Activated gamma-delta T cell (primary cell): ENCODE measurements around the gene BLTP1.
A peak's percentile ranks its signal among the peaks of the same experiment; 100 is the strongest.
"Not testable (repeated sequence)": the region's sequence is repeated elsewhere in the genome, so short reads cannot be mapped to it uniquely, and the experiment has no call there.

Source experiments
- DNase-seq: peaks from one replicate; lab custom pipeline; 2025; lab: John Stamatoyannopoulos, UW
- total RNA-seq, 2 donors: gene quantifications; one replicate each; lab custom pipeline; 2026; lab: John Stamatoyannopoulos, UW

The BLTP1 gene, protein sequence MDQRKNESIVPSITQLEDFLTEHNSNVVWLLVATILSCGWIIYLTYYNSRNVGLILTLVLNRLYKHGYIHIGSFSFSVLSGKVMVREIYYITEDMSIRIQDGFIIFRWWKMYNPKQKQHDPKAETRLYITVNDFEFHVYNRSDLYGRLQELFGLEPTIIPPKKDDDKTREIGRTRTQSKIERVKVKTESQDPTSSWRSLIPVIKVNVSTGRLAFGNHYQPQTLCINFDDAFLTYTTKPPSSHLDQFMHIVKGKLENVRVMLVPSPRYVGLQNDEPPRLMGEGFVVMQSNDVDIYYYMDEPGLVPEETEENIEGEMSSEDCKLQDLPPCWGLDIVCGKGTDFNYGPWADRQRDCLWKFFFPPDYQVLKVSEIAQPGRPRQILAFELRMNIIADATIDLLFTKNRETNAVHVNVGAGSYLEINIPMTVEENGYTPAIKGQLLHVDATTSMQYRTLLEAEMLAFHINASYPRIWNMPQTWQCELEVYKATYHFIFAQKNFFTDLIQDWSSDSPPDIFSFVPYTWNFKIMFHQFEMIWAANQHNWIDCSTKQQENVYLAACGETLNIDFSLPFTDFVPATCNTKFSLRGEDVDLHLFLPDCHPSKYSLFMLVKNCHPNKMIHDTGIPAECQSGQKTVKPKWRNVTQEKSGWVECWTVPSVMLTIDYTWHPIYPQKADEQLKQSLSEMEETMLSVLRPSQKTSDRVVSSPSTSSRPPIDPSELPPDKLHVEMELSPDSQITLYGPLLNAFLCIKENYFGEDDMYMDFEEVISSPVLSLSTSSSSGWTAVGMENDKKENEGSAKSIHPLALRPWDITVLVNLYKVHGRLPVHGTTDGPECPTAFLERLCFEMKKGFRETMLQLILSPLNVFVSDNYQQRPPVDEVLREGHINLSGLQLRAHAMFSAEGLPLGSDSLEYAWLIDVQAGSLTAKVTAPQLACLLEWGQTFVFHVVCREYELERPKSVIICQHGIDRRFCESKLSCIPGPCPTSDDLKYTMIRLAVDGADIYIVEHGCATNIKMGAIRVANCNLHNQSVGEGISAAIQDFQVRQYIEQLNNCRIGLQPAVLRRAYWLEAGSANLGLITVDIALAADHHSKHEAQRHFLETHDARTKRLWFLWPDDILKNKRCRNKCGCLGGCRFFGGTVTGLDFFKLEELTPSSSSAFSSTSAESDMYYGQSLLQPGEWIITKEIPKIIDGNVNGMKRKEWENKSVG (N-terminal part only)
- total RNA-seq, result 456 to 482 reads per million in 2 donors

DNA sequence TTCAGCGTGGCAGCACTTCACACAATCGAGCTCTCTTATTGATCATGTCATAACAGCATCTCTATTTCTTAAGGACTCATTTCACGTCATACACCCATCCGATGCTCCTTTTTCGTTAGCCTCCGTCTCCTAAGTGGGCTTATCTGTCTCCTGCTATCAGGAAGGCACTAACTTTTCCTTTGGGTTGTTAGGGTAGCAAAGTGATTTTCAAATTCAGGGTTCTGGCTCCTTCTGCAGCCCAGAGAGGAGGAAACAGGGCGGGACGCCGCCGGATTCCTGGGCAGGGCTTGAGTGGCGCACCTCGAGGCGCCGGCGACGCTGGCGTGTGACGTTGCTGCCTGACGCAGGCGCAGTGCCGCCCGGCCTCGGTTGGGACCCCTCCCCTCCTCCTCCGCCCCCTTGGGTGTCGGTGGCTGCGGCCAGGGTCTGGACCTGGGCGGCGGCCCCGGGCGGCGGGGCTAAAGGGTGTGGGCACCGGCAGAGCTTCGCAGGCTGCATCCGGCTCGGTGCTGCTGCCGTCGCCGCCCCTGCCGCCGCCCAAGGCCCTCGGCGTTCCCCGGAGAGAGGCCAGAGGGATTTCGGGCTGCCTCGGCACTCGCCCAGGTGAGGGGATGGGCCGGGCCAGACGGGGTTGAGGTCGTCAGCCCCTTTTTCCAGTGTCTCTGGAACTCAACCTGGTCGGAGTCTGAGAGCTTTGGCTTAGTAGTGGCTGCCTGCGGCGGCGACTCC is at the start of gene BLTP1:
BLTP1 (plus strand) TSS at position 350 of the 729 bp plus-strand sequence. CDS start 18,317 bp downstream, outside the sequence.
- DNase-seq, result peak; percentile 81

DNA sequence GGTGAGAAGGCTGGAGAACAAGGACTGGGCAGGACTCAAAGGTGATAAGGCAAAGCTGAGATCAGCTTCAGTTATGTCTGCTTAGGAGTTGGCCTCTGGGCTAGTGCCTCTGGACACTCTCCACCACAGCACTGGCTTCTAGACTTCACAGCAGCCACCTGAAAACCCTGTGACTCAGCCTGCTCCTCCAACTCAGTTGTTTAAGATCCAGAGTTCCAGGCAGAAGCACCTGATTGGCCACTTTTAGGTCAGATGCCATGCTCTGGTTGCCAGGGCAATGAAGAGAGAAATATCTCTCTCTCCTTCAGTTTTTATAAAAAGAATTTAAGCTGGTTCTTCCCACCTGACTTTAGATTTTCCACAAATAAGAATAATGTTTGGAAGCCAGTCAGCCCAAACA is 47.9 kb upstream of the BLTP1 start:
- DNase-seq, result no peak

DNA sequence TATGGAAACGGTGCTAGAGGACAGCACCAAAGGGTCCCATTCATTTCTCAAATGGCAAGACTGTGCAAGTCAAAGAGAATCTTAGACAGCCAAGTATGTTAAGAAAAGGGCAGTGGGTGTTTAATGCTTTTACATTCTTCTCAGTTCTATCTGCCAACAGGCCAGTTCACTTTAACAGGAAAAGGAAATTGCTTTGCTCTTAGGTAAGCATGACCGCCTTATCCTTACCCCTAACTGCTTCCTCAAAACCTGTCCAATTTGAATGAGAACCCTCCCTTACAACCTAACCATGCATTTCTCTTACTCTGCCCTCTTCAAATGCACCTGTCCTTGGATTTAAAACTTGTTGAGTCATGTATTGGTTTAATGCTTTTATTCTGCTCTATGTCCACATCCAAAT is 44.5 kb upstream of the BLTP1 start:
- no peak for DNase-seq

DNA sequence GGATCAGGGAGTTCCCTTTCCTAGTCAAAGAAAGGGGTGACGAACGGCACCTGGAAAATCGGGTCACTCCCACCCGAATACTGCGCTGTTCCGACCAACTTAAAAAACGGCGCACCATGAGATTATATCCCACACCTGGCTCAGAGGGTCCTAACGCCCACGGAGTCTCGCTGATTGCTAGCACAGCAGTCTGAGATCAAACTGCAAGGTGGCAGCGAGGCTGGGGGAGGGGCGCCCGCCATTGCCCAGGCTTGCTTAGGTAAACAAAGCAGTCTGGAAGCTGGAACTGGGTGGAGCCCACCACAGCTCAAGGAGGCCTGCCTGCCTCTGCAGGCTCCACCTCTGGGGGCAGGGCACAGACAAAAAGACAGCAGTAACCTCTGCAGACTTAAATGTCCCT is 41.8 kb upstream of the BLTP1 start:
- not testable (repeated sequence) for DNase-seq

DNA sequence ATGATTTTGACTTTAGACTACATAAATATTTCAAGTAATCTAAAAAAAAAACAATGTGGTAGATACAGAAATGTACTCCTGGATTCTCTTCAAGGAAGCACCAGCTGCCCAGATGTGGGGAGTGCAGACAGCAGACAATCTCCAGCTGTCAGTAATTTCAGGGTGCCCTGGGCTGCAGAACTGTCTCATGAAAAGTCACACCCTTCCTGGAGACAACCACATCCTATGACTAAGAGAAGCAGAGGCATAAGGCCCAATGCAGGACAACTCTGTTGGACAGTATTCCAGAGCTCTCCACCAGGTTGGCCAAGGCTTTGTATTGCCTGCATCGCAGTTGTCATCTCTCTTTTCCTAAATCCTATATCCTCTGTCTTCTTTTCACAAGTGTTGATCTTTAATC is 34.4 kb upstream of the BLTP1 start:
- DNase-seq, result no peak

DNA sequence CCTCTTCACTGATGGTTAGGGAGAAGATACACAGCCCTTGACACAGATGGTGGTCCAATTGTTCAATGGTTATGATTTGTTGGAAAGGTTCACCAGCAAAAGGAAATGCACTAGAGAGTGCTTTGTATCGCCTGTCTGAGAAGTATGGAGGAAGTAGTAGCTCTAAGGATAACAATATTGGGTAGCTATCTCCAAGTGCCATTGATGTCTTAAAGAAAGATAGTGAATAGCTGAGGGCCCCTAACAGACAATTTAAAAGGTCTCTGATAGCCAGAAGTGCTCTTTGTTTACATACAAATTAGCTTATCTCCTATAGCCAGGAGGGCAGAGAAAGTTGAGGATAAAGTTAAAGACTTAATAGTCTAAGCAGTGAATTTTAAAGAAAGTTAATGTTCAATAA is 33.9 kb upstream of the BLTP1 start:
- no peak for DNase-seq

DNA sequence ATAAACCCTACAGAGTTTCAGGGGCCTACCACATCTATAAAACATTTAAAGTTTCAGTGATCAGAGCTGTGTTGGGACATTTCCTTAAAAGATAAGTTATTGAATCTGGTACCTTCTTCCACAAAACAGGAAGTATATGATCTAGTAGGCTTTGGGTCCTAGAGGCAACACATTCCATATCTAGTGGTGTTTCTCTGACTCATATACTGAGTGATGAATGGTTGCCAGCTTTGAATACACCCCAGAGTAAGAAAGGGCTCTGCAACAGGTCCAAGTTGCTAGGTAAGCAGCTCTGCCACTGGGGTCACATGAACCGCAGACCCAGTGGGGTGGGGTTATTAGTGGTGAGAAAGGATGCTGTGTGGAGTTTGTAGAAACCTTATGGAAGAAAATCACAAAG is 32.4 kb upstream of the BLTP1 start:
- no peak for DNase-seq

DNA sequence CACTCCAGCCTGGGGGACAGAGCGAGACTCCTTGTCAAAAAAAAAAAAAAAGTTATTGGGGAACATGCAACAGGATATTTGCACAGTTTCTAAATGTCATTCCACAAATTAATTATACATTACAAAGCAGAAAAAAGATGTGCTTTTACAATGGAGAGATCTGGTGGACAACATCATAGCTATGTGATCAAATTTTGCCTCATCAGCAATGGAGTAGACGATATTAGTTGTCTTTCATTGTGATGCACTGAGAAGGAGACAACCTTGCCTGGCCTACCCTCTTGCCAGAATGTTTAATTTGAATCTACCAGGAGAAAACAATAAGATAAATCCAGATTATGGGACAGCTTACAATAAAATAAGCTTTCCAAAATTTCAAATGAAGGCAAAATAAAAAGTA is 30.5 kb upstream of the BLTP1 start:
- DNase-seq, result no peak

DNA sequence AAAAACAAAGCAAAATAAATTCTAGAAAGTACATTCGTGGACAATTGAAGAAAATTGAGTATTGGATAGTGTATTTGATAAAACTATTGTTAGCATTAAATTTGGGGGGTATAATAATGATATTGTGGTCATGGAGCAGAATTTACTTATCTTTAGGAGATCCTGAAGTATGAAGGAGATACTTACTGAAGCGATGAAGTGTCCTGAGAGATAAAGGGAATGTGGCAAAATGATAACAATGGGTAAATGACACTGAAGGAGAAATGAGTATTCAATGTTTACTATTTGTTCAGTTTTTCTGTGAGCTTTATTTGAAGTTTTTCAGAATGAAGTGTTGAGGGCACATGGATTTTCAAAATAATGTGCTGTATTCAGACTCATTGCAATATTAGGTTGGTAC is 30.0 kb upstream of the BLTP1 start:
- no peak for DNase-seq

DNA sequence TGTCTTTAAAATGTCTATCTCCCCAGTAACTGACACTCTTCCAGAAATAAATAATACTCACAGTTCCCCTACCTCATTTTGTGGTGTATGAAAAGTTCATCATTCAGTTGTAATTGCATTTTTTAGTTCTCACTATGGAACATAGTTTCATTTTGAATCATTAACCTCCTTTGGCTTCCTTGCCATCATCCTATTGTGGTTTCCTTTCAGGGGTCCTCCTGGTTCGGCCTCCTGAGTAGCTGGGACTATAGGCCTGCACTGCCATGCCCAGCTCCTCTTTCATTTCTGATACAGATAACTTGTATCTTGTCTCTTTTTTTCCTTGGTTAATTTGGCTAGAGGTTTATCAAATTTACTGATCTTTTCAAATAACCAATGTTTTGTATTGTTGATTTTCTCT is 23.1 kb upstream of the BLTP1 start:
- DNase-seq, result no peak

DNA sequence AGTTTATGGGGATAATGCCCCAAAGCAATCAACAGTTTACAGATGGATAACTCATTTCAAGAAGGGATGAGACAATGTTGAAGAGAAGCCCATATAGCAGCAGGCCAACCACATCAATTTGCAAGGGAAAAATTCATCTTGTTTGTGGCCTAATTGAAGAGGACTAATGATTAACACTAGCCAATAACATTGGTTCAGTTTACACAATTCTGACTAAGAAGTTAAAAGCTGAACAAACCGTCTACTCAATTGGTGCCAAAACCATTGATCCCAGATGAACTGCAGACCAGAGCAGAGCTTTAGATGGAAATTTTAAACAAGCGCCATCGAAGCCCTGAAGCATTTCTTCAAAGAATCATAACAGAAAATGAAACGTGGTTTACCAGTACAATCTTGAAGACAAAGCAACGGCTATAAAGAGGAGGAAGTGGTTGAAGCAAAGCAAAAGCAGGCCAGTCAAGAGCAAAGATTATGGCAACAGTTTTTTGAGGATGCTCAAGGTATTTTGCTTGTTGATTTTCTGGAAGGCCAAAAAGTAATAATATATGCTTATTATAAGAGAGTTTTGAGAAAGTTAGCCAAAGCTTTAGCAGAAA is 20.5 kb upstream of the BLTP1 start:
- DNase-seq, result no peak

DNA sequence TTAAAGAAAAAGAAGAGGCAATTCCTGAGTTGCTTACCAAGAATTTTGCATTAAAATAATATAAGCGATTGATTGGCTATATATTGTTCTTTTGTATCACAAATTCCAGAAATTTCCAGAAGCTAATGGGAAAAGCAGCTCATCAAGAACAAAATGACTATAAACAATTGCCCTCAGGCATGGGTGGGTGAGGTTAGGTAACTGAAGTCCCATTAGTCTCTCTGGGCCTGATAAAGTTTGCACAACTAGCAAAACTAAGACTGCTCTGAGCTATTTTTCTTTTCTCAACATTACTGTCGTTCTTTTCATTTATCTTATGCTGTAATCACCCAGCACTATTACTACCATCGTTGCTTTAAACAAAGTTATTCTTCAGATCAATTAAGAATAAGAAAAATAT is 19.2 kb upstream of the BLTP1 start:
- DNase-seq, result no peak

DNA sequence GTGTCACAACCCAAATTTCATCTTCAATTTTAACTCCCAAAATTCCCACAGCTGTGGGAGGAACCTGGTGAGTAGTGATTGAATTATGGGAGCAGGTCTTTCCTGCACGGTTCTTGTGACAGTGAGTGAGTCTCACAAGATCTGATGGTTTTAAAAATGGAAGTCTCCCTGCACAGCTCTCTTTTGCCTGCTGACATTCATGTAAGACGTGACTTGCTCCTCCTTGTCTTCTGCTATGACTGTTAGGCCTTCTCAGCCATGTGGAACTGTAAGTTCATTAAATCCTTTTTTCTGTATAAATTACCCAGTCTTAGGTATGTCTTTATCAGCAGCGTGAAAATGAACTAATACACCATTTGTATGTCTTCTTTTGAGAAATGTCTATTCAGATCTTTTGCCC is 13.0 kb upstream of the BLTP1 start:
- DNase-seq, result no peak

DNA sequence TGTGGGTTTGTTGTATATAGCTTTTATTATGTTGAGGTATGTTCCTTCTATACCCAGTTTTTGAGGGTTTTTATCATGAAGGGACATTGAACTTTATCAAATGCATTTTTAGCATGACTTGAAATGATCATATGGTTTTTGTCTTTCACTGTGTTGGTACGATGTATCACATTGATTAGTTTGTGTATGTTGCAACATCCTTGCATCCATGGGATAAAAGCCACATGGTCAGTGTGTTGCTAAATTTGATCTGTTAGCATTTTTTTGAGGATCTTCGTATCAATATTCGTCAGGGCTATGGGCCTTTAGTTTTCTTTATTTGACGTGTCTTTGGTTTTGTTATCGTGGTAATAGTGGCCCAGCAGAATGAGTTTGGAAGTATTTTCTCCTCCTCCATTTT is 11.3 kb upstream of the BLTP1 start:
- no peak for DNase-seq

DNA sequence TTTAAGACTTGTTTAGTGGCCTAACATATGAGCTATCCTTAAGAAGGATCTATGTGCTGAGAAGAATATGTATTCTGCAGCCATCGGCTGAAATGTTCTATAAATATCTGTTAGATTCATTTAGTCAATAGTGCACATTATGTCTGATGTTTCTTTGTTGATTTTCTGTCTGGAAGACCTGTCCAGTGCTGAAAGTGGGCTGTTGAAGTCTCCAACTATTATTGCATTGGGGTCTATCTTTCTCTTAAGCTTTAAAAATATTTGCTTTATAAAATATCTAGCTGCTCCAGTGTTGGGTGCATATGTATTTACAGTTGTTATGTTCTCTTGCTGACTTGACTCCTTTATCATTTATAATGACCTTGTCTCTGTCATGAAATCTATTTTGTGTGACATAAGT is 9.4 kb upstream of the BLTP1 start:
- DNase-seq, result no peak

DNA sequence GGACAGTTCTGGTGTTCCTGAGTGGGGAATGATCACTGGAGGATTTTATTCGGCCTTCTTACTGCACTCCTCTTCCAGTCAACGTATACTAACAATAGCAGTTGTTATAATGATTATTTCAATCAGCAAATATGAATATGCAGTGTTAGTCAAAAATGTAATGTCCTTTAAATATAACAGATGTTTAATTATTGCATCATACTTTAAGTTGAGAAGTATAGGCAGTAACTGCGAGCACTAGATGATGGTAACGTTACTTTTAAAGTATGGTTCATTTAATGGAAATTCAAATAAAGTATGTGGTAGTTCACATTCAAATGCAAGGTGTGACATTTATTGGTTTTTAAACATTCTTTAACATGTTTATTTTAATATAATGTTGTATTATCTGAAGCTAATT is 5.5 kb upstream of the BLTP1 start:
- no peak for DNase-seq

DNA sequence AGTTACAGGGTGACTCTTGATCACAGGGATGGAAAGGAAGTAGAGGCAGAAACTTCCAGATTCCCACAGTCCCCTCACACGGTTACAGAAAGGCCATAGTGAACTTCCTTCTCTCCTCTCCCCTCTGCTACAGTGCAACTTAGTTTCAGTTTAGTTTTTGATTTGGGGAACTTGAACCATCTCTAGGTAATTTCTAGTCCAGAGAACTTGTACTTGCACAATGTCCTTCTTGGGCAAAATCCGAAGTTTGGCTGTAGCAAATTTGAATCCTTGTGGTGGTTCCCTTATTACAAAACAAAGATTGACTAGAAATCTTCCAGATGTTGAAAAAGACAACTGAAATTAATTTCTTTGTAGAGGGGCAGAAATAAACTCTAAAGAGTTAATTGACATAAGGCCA is 1.2 kb upstream of the BLTP1 start:
- no peak for DNase-seq

DNA sequence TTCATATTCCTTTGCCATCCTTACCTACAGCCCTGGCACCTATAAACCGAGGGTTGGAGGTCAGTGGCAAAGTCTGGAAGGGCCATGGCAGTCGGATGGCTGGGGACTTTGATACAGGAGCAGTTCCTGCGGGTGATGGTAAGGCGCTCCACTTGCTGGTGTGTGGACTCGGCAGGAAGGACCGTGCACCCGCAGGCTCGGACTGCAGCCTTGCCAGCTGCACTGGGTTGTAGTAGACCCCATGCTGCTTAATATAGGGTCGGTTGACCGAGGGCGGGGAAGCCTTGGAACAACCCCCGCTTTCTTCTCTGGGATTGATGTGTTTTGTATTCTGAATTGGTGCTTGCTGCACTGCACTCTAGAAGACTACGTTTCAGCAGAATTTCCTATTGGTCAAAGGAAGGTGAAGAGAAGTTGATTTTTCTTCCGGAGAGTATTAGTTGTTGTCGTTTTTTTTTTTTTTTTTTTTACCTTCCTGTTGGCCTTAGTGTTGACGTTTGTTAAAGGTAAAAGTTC is 638 bp downstream of the BLTP1 start:
- DNase-seq, result peak; percentile 5

DNA sequence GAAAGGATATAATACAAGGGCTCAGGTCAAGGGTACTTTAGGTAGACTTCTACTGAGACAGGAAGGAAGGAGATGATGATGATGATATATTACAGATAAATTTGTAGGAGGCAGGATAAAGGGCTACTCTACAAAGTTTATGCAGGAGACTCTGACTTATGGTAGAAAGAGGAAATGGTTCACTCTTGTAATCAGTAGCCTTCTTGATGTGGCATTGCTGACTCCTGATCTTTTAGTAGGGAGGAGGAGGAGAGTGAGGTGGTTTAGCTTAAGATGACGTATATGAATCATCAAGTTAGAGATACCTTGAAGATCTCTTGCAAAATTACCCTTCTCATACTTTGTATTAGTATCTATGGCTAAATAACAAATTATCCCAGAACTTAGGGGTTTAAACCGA is 4.7 kb downstream of the BLTP1 start:
- no peak for DNase-seq

DNA sequence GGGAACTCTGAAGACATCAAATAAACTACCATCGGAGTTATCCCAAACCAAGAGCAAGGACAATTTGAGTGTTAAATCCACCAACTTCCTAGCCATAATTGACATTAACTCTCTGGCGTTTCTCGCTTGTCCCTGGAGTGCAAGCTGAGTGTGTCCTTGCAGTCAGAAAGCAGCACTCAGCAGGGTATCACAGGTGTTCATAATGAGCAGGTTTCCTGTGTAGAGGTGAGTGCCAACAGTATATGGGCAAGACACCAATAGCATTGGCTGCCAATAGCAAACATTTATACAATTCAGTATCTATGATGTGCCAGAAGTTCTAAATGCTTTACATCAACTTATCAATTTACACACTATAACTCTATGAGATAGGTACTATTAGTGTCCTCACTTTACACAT is 11.2 kb downstream of the BLTP1 start:
- DNase-seq, result no peak

DNA sequence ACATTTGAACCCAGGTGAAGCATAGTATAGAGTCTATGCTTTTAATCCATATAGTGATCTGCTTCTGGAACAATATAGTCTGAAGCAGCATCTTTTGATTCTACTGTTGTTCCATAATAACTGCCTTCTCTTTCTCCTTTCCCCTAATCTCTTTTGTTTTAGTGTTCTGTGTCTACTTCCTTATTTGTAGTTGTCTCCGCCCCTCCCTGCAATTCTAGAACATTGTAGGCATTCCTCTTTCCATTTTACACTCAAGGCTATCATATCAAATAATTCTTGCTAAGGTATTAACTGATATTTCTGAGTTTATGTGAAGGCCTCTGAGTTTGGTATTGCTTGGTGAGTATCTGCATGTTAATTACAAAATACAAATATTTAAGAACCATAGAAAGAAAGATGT is 11.6 kb downstream of the BLTP1 start:
- no peak for DNase-seq
